ENCODE data around the gene LRRN2.

- TF ChIP-seq EZH2 (IDR thresholded peaks at IDR 0.05; ENCODE audit: borderline replicate concordance, low read length) (no peak), CTCF (IDR thresholded peaks at IDR 0.05; ENCODE audit: low read length) (no peak)
Measured at GRCh38 chr1:204583909-204584632, 101.5 kb downstream of the LRRN2 start.
